Measurements from ENCODE around the gene TSEN54.

TSEN54 gene

DNA sequence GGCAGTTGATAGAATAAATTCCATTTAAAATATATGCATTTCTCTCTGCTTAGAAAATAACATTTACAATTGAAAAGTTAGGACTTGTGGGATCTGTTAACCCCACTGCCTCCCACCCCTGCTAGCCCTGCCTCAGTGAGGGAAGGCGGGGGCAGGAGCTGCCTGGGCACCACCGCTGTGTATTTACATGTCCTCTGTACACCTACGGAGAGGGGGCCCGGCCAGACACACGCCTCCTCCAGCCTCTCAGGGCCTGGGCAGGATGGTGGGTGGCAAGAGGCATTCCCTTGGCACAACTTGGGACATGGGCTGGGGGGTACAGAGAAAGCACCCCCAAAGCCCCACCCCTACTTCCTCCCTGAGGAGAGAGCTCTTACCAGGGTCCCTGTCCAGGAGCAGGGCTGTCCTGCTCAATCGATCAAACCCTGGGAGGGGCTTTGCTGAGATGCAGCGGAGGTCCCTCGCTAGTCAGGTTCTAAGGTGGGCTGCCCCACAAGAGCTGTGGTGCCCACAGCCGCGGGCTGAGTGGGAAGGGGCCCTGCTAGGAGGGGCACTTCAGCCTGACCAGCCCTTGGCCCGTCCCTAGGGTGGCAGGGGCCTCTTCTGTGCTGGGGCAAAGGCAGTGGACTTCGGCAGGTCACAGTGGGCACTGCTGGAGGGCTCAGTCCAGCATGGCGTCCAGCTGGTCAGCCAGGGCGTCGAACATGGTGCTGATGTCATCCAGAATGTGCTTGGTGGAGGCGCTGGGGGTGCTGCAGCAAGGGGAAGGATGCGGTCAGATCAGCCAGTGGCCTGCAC is 15.7 kb upstream of the TSEN54 start:
- Histone ChIP-seq H3K36me3 (replicated peaks) (peaks cover 18% of the 10 kb centered on the region), H3K27ac (no peak overlapping the region), H3K4me3 (ENCODE audit: low read depth, low read length) (no peak overlapping the region), H3K27me3 (replicated peaks) (no peaks in the 10 kb centered on the region)
- in situ Hi-C loops (cut with HindIII; ENCODE audit: low pct_ligation_motif_present, low sequenced_read_pairs): no loop called here
- no peak for DNase-seq
- TF ChIP-seq, protein P1, sequence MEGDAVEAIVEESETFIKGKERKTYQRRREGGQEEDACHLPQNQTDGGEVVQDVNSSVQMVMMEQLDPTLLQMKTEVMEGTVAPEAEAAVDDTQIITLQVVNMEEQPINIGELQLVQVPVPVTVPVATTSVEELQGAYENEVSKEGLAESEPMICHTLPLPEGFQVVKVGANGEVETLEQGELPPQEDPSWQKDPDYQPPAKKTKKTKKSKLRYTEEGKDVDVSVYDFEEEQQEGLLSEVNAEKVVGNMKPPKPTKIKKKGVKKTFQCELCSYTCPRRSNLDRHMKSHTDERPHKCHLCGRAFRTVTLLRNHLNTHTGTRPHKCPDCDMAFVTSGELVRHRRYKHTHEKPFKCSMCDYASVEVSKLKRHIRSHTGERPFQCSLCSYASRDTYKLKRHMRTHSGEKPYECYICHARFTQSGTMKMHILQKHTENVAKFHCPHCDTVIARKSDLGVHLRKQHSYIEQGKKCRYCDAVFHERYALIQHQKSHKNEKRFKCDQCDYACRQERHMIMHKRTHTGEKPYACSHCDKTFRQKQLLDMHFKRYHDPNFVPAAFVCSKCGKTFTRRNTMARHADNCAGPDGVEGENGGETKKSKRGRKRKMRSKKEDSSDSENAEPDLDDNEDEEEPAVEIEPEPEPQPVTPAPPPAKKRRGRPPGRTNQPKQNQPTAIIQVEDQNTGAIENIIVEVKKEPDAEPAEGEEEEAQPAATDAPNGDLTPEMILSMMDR (IDR thresholded peaks at IDR 0.05; ENCODE audit: low read depth, low read length, missing control alignments): no peak

DNA sequence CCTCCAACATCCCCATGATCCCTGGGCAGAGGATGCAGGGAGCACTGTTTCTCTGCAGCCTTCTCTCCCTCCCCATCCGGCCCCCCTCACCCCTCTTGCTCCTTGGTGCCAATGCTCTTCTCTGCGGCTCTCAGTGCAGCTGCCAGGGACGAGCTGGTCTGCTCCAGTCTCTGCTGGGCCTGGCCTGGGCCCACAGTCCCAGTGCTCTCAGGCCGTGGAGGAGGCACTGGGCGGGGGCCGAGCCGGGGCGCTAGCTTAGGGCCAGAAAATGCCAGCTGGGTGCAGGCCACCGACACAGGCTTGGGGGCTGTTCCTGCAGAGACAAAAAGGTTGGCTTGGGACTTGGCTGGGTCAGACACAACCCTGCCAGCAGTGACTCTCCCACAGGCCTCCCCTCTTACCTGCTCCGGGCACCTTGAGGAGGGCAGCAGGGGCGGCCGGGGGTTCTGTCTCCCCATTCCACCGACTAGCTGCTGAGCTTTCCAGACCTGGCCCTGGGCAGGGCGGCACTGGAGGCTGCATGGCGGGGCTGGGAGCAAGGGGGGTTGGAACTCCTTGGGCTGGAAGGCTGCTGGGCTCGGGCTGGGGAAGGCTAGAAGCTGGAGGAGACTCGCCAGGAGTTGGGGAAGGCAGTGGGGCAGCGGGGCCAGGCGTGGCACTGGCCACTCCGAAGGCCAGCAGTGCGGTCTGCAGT is 14.8 kb upstream of the TSEN54 start:
- Histone ChIP-seq H3K4me3 (ENCODE audit: low read depth, low read length) (no peak overlapping the region), H3K27ac (no peak overlapping the region), H3K36me3 (replicated peaks) (peaks cover 12% of the 10 kb centered on the region), H3K27me3 (replicated peaks) (no peaks in the 10 kb centered on the region)
- in situ Hi-C loops (cut with HindIII; ENCODE audit: low pct_ligation_motif_present, low sequenced_read_pairs): no loop called here
- TF ChIP-seq, protein P1 (IDR thresholded peaks at IDR 0.05; ENCODE audit: low read depth, low read length, missing control alignments): no peak
- DNase-seq: no peak

DNA sequence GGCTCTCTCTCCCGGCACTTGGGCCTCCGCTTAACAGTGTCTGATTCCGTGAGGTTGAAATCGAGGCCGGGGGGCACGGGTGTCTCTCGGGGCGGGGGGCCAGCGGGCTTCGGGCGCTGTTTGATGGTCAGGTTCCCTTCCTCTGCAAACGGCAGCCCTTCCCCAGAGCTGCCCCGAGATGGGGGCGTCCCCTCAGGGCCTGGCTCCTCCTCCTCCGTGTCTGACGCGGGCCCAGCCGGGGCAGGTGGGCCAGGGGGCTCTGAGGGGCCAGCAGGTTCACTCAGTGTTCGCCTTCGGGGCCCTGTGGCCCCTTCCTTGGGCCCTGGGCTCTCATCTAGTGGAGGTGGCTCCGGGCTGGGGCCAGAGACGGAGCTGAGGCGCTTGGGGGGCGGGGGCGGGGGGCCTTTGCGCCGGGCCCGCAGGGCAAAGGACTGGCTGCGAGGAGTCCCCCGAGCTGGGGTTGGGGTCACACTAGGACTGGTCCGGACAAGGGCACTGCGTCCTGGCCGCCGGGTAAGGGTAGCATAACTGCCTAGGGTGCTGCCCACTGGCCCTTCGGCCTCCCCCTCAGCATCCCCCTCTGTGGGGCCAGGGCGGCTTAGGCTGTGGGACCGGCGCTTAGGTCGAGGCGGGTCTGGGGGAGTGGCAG is 14.1 kb upstream of the TSEN54 start:
- Histone ChIP-seq H3K27me3 (replicated peaks) (no peaks in the 10 kb centered on the region), H3K4me3 (ENCODE audit: low read depth, low read length) (no peak overlapping the region), H3K36me3 (replicated peaks) (peaks cover 10% of the 10 kb centered on the region), H3K27ac (no peak overlapping the region)
- TF ChIP-seq, protein P1 (IDR thresholded peaks at IDR 0.05; ENCODE audit: low read depth, low read length, missing control alignments): no peak
- no peak for DNase-seq
- in situ Hi-C loops (cut with HindIII; ENCODE audit: low pct_ligation_motif_present, low sequenced_read_pairs): no loop called here

DNA sequence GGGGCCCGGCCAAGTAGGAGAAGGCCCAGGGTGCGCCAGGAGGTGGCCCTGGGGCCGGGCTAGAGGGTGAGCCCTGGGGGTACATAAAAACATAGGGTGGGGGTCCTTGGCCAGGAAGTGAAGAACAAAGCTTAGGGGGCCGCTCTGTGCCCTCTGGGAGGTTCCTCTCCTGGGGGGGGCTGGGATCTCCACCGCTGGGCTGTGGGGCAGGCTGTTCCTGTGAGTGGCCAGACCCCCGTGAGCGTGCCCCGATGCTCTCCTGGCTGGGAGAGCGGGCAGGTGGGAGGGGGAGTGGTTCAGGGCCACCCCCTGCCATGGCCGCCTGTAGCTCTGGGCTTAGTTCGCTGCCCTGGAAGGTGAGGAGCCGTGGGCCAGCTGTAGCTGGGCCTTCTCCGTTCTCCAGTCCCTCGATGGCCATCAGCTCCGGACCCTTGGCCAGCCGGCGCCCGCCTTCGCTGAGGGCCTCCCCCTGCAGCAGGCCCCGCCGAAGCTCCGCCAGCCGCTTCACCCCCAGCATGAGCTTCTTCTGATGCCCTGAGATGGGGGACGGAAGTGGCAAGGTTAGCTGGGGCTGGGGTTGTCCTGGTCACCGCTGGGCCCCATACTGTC is 13.5 kb upstream of the TSEN54 start:
- Histone ChIP-seq H3K36me3 (replicated peaks) (peaks cover 9% of the 10 kb centered on the region), H3K27me3 (replicated peaks) (no peaks in the 10 kb centered on the region), H3K27ac (no peak overlapping the region), H3K4me3 (ENCODE audit: low read depth, low read length) (no peak overlapping the region)
- TF ChIP-seq, protein P1 (IDR thresholded peaks at IDR 0.05; ENCODE audit: low read depth, low read length, missing control alignments): no peak
- in situ Hi-C loops (cut with HindIII; ENCODE audit: low pct_ligation_motif_present, low sequenced_read_pairs): no loop called here
- DNase-seq: no peak

DNA sequence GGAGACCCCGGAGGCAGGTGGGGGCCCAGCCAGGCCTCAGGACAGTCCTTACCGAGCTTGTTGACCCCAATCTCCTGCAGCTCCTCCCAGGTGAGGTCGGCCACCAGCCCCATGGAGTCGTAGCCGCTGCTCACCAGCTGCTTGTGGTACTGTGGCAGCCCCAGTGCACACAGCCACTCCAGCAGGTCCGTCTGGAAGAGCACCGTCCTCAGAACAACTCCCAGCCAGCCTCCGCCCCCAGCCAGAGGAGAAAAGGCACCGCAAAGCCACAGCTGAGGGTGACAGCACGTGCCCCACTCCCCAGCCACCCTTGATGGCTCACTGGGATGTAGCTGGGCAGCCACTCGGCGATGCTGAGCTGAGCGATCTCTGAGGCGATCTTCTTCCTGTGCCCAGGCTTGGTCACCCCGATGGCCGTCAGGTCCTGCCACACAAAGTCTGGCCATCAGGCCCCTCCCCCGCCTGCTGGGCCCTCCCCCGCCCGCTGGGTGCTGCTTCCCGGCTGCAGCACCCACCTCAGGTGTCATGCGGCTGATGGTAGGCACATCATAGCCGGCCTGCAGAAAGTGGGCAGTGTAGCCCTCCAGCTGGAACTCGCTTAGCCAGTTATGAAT is 12.9 kb upstream of the TSEN54 start:
- no peak for DNase-seq
- peaks cover 3% of the 10 kb centered on the region for H3K36me3 ChIP-seq (replicated peaks)
- TF ChIP-seq, protein P1 (IDR thresholded peaks at IDR 0.05; ENCODE audit: low read depth, low read length, missing control alignments): no peak
- no peak overlapping the region for H3K27ac ChIP-seq
- no peak overlapping the region for H3K4me3 ChIP-seq (ENCODE audit: low read depth, low read length)
- H3K27me3 ChIP-seq (replicated peaks): no peaks in the 10 kb centered on the region
- in situ Hi-C loops (cut with HindIII; ENCODE audit: low pct_ligation_motif_present, low sequenced_read_pairs): no loop called here
